GM10266 (cell line): Measurements from ENCODE around the gene RHOV.
"Not testable (repeated sequence)": the region's sequence is repeated elsewhere in the genome, so short reads cannot be mapped to it uniquely, and the experiment has no call there.

ENCODE experiments used
- DNase-seq: peaks from one replicate; pipeline ENCODE4 v3.0.0; 2012; ENCODE audit errors: extremely low spot score
- TF ChIP-seq, protein P1 (sequence below): IDR thresholded peaks from 2 replicates; pipeline ENCODE4 v1.5.1; 2012; ENCODE audit warnings: mild to moderate bottlenecking, low read depth; ENCODE audit not compliant: control insufficient read depth, insufficient read depth; ENCODE audit errors: missing control alignments

The RHOV gene

DNA sequence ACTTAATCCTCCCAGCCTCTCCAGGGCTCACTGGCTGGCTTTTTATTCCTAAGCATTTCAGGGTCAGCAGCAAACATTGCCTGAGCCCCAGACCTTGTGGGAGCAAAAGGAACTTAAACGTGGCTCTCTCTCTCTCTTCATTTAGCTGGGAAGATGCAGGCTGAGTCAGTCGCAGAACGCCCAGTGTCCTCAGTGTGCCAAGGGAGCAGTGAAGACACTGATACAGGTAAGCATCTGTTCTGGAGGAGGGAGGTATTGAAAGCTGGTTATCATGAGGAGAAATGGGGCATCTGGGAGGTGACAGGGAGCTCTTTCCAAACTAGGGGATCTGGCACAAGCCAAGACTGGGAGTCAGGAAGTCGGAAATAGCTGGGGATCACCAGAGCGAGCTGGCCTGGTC lies 4.3 kb downstream of the RHOV start:
- DNase-seq: no peak
- TF ChIP-seq, protein P1, sequence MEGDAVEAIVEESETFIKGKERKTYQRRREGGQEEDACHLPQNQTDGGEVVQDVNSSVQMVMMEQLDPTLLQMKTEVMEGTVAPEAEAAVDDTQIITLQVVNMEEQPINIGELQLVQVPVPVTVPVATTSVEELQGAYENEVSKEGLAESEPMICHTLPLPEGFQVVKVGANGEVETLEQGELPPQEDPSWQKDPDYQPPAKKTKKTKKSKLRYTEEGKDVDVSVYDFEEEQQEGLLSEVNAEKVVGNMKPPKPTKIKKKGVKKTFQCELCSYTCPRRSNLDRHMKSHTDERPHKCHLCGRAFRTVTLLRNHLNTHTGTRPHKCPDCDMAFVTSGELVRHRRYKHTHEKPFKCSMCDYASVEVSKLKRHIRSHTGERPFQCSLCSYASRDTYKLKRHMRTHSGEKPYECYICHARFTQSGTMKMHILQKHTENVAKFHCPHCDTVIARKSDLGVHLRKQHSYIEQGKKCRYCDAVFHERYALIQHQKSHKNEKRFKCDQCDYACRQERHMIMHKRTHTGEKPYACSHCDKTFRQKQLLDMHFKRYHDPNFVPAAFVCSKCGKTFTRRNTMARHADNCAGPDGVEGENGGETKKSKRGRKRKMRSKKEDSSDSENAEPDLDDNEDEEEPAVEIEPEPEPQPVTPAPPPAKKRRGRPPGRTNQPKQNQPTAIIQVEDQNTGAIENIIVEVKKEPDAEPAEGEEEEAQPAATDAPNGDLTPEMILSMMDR: no peak

- TF ChIP-seq, protein P1: no peak
- no peak for DNase-seq
These were observed 6.8 kb downstream of the RHOV start for GRCh38 chr15:40867199-40867598.

GRCh38 chr15:40863660-40864270 lies 10.3 kb downstream of the RHOV start:
- DNase-seq: no peak
- TF ChIP-seq, protein P1: no peak

GRCh38 chr15:40861147-40861546 lies 12.9 kb downstream of the RHOV start:
- not testable (repeated sequence) for DNase-seq

DNA sequence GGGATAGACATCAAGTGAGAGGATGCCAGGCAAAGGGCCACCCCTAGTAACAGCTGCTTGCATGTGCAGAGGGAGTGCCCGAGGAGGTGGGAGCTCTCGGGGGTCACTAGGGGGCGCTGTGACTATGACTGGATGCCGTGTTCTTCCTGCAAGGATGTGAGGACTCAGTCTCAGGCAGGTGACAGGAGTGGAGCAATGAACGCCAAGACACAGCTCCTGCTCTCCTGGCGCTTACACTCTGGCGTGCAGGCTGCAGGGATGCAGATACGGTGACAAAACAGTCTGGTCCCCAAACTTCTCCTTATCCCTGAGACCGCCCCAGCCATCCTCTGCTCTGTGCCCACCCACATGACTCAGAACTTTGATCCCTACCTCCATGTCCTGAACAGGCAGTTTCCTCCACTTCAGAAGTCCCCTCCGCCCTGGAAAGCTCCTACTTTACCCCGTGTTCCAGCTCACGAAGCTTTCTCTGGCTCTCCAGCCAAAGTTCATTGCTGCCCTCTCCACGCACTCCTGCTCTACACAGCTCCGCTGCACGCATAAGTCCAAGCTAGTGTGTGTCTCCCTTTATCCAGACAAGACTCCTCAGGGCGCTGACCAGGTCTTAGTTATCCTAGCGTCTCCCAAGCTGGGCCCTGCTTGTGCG lies 14.7 kb downstream of the RHOV start:
- DNase-seq: peak; percentile 83
- TF ChIP-seq, protein P1: peak; percentile 93

DNA sequence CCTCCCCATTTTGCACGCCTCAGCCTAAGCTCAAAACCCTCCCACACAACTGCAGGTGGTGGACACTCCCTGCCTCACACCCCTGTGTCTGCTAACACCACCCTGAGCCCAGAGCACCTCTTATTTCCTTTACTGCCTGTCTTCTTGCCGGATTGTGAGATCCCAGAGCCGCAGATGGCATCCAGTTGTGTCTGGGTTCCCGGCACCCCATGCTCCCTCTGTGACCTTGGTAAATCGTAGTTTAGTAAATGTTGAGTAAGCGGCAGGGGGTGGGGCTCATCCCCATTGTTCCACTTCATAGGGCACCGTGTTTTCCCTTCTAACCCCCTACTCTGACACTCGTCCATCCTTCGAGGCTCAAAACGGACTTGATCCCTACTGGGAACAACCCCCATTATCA lies 15.3 kb downstream of the RHOV start:
- TF ChIP-seq, protein P1: no peak
- DNase-seq: no peak

DNA sequence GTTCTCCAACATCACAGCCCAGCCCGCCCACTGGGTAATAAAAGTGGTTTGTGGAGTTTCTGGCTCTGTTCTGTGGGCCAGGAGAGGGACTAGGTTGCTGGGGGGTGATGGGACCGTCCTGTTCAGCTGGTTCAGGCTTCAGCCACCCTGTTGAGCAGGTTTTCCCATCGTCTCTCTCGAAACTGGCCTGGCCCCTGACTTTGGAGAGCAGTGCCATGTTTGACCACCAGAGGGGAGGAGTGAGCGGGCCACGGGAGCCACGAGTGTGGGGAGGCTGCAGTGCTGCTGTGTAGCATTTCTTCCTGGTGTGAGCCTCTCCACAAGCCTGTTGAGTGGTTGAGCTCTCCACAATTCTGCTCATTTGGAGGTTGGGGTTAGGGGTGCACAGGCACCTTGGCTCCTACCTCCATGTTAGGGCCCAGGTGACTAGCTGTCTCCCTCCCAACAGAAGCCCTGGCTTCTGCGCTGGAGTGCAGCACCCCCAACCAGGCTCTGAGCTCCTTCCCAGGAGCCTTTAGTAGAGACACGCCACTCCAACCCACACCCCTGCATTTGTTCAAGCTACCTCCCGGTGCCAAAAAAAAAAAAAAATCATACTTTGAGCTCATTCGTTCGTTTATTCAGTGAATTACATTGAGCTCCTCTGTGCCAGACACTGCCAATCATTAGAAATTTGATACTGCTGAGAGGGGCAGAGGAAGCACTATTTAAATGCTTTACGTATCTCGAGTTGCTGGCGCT lies 16.3 kb downstream of the RHOV start:
- TF ChIP-seq, protein P1: peak; percentile 97
- peak; percentile 81 for DNase-seq

GRCh38 chr15:40856746-40857145 lies 17.3 kb downstream of the RHOV start:
- TF ChIP-seq, protein P1: no peak
- DNase-seq: no peak
